HL-60/S4 (cell line): ENCODE data around the gene EME2.

Experiments used
- in situ Hi-C: fragments of 300-500 bp; cut with MboI; formaldehyde crosslinking; loops from 2 replicates; pipeline ENCODE4 v1.14.3; 2022; ENCODE audit warnings: low sequenced_read_pairs

The EME2 gene

GRCh38 chr16:1817276-1817589, 44.6 kb downstream of the EME2 start:
- in situ Hi-C loops: no loop called here

- in situ Hi-C loops: no loop called here
These were observed 45.1 kb downstream of the EME2 start for GRCh38 chr16:1817716-1818115.

GRCh38 chr16:1818204-1818872, 45.7 kb downstream of the EME2 start:
- in situ Hi-C loops: no loop called here

DNA sequence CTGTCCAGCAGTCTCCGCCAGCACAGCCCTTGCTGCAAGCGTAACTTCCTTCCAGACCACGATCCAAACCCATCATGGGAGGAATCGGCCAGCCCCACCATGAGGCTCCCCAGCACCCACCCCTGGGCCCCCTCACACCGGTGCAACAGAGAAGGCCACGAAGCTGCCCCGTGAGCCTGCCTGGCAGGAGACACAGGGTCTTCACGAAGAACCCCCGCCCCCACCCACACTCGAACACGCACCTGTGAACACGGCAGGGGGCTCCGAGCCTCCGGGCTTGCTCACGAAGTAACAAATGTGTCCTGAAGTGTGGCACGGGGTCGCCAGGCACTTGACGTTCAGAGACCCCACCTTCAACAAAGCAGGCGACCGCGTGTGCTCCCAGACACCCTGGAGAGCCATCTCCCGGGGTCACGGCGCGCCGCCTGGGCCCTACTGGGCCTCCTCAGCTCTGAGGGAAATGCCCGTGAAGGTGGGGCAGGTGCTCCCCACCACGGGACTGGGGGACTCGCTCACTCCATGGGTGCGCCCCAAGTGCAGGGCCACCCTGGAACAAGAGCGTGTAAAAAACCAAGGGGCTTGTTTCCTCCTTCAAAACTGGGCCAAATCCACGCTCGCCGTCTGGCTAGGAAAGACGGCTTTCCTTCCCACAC, 46.4 kb downstream of the EME2 start:
- in situ Hi-C loops: no loop called here

DNA sequence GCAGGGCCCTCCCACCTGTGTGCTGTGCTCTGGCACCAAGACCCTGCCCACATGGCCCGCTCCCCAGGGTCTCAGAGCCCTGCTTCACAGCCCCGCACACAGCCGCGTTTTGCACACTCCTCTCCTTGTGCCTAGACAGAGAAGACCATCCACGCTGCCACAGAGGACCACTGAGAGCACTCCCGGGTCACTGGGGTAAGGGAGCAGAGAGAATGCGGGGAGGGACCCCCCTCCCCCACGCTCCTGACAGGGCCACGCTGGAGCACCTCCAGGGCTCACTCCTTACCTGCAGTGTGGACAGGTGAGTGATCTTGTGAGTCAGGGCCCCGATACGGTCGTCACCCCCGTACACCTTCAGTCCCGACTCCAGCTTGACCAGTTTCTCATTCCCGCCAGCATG, 47.0 kb downstream of the EME2 start:
- in situ Hi-C loops: no loop called here

DNA sequence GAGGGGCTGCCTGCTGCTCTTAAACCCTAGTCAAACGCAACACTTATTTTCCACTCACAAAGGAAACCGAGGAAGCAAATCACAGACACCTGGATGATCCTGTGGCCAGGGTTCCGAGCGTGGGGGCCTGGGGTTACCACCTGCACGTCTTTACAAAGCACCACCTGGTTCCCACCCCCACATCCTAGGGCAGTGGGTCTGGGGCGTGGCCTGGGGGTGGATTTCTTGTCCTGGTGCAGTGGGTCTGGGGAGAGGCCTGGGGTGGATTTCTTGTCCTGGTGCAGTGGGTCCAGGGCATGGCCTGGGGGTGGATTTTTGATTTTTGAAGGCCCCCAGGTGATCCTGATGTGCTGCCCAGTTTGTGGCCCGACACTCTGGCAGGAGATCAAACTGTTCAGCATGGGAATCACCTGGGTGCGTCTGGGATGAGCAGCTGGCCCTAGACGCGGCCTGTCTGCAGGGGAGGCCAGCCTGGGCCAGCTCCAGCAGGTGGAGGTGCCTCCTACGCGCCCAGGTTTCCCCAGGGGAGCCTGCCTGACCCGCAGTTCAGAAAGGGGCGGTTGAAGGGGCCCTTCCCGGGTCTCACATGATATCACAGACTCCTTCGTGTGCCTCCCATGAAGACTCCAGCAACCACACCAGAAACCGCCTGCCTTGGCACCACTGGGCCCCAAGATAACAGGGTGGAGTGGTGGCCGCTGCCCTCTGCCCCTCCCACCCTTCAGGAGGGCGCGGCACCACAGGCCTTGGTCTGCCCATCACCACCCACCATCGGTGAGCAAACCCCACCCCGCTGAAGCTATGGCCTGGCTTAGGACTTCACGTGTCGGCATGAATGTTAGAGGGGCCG, 47.7 kb downstream of the EME2 start:
- in situ Hi-C loops: no loop called here

GRCh38 chr16:1820946-1821290, 48.3 kb downstream of the EME2 start:
- in situ Hi-C loops: no loop called here

- in situ Hi-C loops: no loop called here
These were observed 49.4 kb downstream of the EME2 start for GRCh38 chr16:1821861-1822611.

GRCh38 chr16:1822801-1823200, 50.2 kb downstream of the EME2 start:
- in situ Hi-C loops: no loop called here

DNA sequence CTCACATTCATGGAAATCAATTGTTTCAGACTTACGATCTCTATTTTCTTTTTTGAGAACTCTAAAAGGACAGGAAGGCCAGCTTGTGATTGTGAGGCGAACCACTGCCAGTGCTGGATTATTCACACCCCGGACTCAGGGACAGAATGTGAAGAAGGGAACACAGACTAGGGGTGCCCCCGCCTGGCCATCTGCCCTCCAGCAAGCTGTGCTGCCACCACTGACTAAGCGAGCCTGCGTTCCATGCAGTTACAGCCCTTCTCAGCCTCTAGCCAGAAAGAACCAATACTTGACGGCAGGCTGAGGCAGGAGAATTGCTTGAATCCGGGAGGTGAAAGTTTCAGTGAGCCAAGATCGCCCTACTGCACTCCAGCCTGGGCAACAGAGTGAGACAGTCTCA, 51.2 kb downstream of the EME2 start:
- in situ Hi-C loops: no loop called here

DNA sequence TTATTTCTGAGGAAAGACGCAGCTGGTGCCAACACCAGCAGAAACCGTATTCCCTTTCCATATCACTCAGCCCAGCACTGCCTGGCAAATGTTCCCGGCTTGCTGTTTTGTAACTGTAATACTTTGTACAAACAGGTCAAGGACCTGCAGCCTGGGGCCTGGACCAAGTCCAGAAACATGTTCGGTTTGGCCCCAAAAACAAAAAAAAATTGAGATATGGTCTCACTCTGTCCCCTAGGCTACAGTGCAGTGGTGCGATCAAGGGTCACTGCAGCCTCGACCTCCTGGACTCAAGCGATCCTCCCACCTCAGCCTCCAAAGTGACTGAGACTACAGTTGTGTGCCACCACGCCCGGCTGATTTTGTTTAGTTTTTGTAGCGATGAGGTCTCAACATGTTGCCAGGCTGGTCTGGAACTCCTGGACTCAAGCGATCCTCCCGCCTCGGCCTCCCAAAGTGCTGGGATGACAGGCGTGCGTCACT, 52.8 kb downstream of the EME2 start:
- in situ Hi-C loops: no loop called here
